Neuronal stem cell (in vitro differentiated cells): ENCODE measurements around the gene ANKRD17.

ENCODE experiments used
- DNase-seq: peaks from one replicate; pipeline ENCODE4 v3.0.0-alpha.2; 2013; ENCODE audit warnings: low spot score
- H2AFZ ChIP-seq: one replicate; pipeline ENCODE4 v1.6.1; 2013; ENCODE audit warnings: mild to moderate bottlenecking, low read length, inconsistent platforms
- H2AK5ac ChIP-seq: 2 replicates; pipeline ENCODE4 v1.6.1; 2013; ENCODE audit warnings: low read depth, mild to moderate bottlenecking, inconsistent platforms, low read length, moderate library complexity, mixed read lengths
- H2BK120ac ChIP-seq: 2 replicates; pipeline ENCODE4 v1.6.1; 2013; ENCODE audit warnings: low read depth, mild to moderate bottlenecking, inconsistent platforms, low read length, moderate library complexity, mixed read lengths
- H2BK12ac ChIP-seq: one replicate; pipeline ENCODE4 v1.6.1; 2013; ENCODE audit warnings: low read length, inconsistent platforms
- H2BK15ac ChIP-seq: 2 replicates; pipeline ENCODE4 v1.6.1; 2013; ENCODE audit warnings: mild to moderate bottlenecking, low read length, inconsistent platforms, mixed read lengths
- H2BK5ac ChIP-seq: one replicate; pipeline ENCODE4 v1.6.1; 2013; ENCODE audit warnings: inconsistent platforms, mild to moderate bottlenecking, low read length, moderate library complexity
- H3K14ac ChIP-seq: one replicate; pipeline ENCODE4 v1.6.1; 2013; ENCODE audit warnings: low read length, inconsistent platforms
- H3K18ac ChIP-seq: 2 replicates; pipeline ENCODE4 v1.6.1; 2013; ENCODE audit warnings: low read length, inconsistent platforms
- H3K23ac ChIP-seq: 2 replicates; pipeline ENCODE4 v1.6.1; 2013; ENCODE audit warnings: low read depth, mild to moderate bottlenecking, mixed read lengths, low read length, inconsistent platforms; ENCODE audit not compliant: poor library complexity
- H3K27ac ChIP-seq: replicated peaks from 3 replicates; pipeline ENCODE4 v1.5.1; 2013; ENCODE audit warnings: low read length, inconsistent platforms
- H3K27me3 ChIP-seq, 3 experiments: 2 replicates each; pipeline ENCODE4 v1.6.1; 2013; ENCODE audit warnings: low read length in 3 of 3, mild to moderate bottlenecking in 2 of 3, inconsistent platforms in 1 of 3, low read depth in 1 of 3, mixed read lengths in 1 of 3, moderate library complexity in 1 of 3; ENCODE audit not compliant: control insufficient read depth in 3 of 3, insufficient read depth in 3 of 3
- H3K36me3 ChIP-seq, 2 donors: replicated peaks in 1 of 2; 2 replicates each; pipeline ENCODE4 v1.6.1; 2013; ENCODE audit warnings: low read length in 2 of 2; ENCODE audit not compliant: control insufficient read depth in 2 of 2, insufficient read depth in 2 of 2
- H3K4ac ChIP-seq: 2 replicates; pipeline ENCODE4 v1.6.1; 2013; ENCODE audit warnings: inconsistent platforms, mild to moderate bottlenecking, low read length, moderate library complexity
- H3K4me1 ChIP-seq, 2 donors: 1 replicate in 1 of 2; 2 replicates in 1 of 2; pipeline ENCODE4 v1.6.1; 2013; ENCODE audit warnings: low read length in 2 of 2, low read depth in 1 of 2; ENCODE audit not compliant: control insufficient read depth in 2 of 2, insufficient read depth in 1 of 2
- H3K4me2 ChIP-seq: one replicate; pipeline ENCODE4 v1.6.1; 2013; ENCODE audit warnings: mild to moderate bottlenecking, low read length, inconsistent platforms; ENCODE audit not compliant: insufficient read depth, poor library complexity, severe bottlenecking
- H3K4me3 ChIP-seq, 2 donors: 2 replicates each; pipeline ENCODE4 v1.5.1; 2013; ENCODE audit warnings: low read length in 2 of 2, mild to moderate bottlenecking in 2 of 2, inconsistent platforms in 1 of 2, moderate library complexity in 1 of 2
- H3K79me1 ChIP-seq: one replicate; pipeline ENCODE4 v1.6.1; 2013; ENCODE audit warnings: low read depth, mild to moderate bottlenecking, inconsistent platforms, low read length, moderate library complexity
- H3K9ac ChIP-seq: one replicate; pipeline ENCODE4 v1.6.1; 2013; ENCODE audit warnings: mild to moderate bottlenecking, low read depth, low read length, inconsistent platforms; ENCODE audit not compliant: poor library complexity
- H3K9me3 ChIP-seq, 2 donors: replicated peaks in 1 of 2; 2 replicates each; pipeline versions ENCODE3 to v1.6.1; 2013; ENCODE audit warnings: low read length in 2 of 2, mild to moderate bottlenecking in 2 of 2, inconsistent platforms in 1 of 2, low read depth in 1 of 2, mixed read lengths in 1 of 2, moderate library complexity in 1 of 2; ENCODE audit not compliant: control insufficient read depth in 2 of 2, insufficient read depth in 1 of 2
- H4K8ac ChIP-seq: one replicate; pipeline ENCODE4 v1.6.1; 2013; ENCODE audit warnings: low read depth, mild to moderate bottlenecking, inconsistent platforms, low read length, moderate library complexity
- H4K91ac ChIP-seq: one replicate; pipeline ENCODE4 v1.6.1; 2013; ENCODE audit warnings: low read length, low read depth, mild to moderate bottlenecking, inconsistent platforms; ENCODE audit not compliant: poor library complexity
- WGBS, 2 donors: extraction: QIAGEN DNeasy Blood & Tissue Kit; methylation state at CpG; one replicate each; pipeline ENCODE4 v1.1.7; 2013; ENCODE audit warnings: missing lambda C conversion rate in 2 of 2, mixed read lengths in 1 of 2; ENCODE audit not compliant: insufficient read length in 2 of 2, insufficient replicate concordance in 1 of 2; ENCODE audit errors: extremely low coverage in 2 of 2; 5-methylcytosine and 5-hydroxymethylcytosine counted together

Gene ANKRD17

DNA sequence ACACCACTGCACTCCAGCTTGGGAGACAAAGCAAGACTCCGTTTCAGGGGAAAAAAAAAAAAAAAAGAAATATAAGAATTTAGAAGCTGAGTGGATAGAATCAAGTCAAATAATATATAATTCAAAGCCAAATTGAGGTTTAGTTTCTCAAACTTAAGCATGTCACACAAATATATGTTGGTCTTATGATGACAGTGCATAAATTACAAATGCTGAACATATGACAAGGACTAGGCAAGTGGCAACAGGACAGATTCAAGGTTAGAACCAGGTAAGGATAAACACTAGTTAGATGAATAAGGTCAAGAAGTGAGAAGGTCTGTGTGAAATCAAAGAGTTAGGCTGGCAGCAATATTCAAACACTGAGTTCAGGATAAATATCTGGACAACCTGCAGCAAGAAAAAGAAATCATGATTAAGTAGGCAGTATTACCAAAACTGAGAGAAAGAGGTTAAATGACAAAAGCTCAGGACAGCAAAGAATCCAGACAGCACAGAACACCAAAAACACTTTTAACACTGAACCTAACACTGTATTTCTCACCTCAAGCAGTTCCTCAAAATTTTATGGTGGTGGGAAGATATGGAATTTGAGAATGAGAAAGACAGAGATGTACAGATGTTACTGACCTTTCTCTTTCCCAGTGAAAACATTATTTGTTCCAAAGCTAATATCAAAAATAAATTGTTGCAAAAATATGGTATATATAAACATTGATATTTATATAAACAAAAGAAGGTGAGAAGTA, 45.4 kb downstream of the ANKRD17 start:
- Histone ChIP-seq H3K27me3 (no peaks in the 10 kb centered on the region), H3K18ac (no peak overlapping the region), H3K4ac (no peak overlapping the region), H4K91ac (no peak overlapping the region), H2BK15ac (no peak overlapping the region), H2AK5ac (no peak overlapping the region), H3K36me3 (peaks cover 0 to 81% of the 10 kb centered on the region in 2 donors), H3K4me1 (no peaks in the 10 kb centered on the region), H2AFZ (no peak overlapping the region), H2BK5ac (no peak overlapping the region), H4K8ac (no peak overlapping the region), H3K79me1 (peaks cover 1% of the 10 kb centered on the region), H3K14ac (no peak overlapping the region), H3K9me3 (peaks cover 0 to 5% of the 10 kb centered on the region in 2 donors), H3K4me3 (no peak overlapping the region), H3K23ac (no peak overlapping the region), H2BK120ac (no peak overlapping the region), H2BK12ac (no peak overlapping the region), H3K4me2 (no peak overlapping the region), H3K9ac (no peak overlapping the region), H3K27ac (no peak overlapping the region)
- WGBS, 2 donors, result no CpG with 5 or more reads among the region's 1 CpG
- DNase-seq, result no peak

DNA sequence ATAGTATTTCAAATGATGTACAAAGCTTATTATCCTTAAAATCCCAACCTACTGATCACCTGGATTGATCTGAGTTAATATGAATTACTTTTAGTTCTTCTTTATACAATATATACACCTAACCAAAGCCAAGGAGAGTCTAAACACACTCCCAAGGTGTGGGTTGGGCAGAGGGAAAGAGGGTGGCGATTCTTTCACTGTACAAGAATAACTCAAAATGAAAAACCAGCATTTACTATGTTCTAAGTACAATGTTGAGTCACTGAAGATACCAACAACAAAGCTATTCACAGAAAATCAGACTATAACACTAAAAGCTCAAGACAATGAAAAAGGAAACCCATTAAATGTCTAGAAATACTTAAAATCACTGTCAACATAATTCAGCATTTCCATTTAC, 46.6 kb downstream of the ANKRD17 start:
- H3K18ac ChIP-seq, result no peak overlapping the region
- H3K27ac ChIP-seq, result no peak overlapping the region
- no peak overlapping the region for H2AK5ac ChIP-seq
- H2BK120ac ChIP-seq, result no peak overlapping the region
- H3K4ac ChIP-seq, result no peak overlapping the region
- no peaks in the 10 kb centered on the region for H3K27me3 ChIP-seq
- no peak overlapping the region for H3K14ac ChIP-seq
- no peak for DNase-seq
- H3K23ac ChIP-seq, result no peak overlapping the region
- H2BK12ac ChIP-seq, result no peak overlapping the region
- no CpG with 5 or more reads among the region's 1 CpG for WGBS, 2 donors
- H2BK15ac ChIP-seq, result no peak overlapping the region
- no peak overlapping the region for H2BK5ac ChIP-seq
- H3K79me1 ChIP-seq, result peaks cover 1% of the 10 kb centered on the region
- peaks cover 0 to 7% of the 10 kb centered on the region in 2 donors for H3K9me3 ChIP-seq
- H3K4me2 ChIP-seq, result no peak overlapping the region
- no peak overlapping the region for H4K91ac ChIP-seq
- H4K8ac ChIP-seq, result no peak overlapping the region
- no peak overlapping the region for H3K4me3 ChIP-seq
- H2AFZ ChIP-seq, result no peak overlapping the region
- H3K4me1 ChIP-seq, result no peaks in the 10 kb centered on the region
- no peak overlapping the region for H3K9ac ChIP-seq
- peaks cover 0 to 69% of the 10 kb centered on the region in 2 donors for H3K36me3 ChIP-seq

DNA sequence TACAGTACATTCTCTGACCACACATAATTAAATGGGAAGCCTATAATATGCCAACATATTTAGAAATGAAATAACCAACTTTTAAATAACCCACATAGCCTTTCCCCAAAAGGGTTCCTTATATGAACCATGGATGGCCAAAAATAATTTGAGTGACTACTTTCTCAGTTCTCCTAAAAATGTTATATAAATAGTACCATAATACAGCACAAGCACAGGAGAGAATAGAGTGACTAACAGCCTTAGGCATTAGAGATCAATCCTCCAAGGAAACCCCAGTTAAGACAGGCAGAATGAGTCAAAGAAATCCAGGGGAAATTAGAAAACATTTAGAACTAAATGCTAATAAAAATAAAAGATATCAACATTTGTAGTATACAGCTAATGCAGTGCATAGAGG, 50.2 kb downstream of the ANKRD17 start:
- no peak overlapping the region for H3K4me3 ChIP-seq
- H2AK5ac ChIP-seq, result no peak overlapping the region
- no peak overlapping the region for H3K23ac ChIP-seq
- H2BK5ac ChIP-seq, result no peak overlapping the region
- no peak overlapping the region for H3K14ac ChIP-seq
- H3K27me3 ChIP-seq, result no peaks in the 10 kb centered on the region
- no peak overlapping the region for H4K8ac ChIP-seq
- DNase-seq, result no peak
- no peak overlapping the region for H2AFZ ChIP-seq
- no peak overlapping the region for H3K18ac ChIP-seq
- no peak overlapping the region for H3K4me2 ChIP-seq
- no peak overlapping the region for H4K91ac ChIP-seq
- H3K36me3 ChIP-seq, result peaks cover 0 to 47% of the 10 kb centered on the region in 2 donors
- H2BK12ac ChIP-seq, result no peak overlapping the region
- H2BK120ac ChIP-seq, result no peak overlapping the region
- no peak overlapping the region for H3K27ac ChIP-seq
- no peaks in the 10 kb centered on the region for H3K79me1 ChIP-seq
- H3K9me3 ChIP-seq, result peaks cover 0 to 27% of the 10 kb centered on the region in 2 donors
- H2BK15ac ChIP-seq, result no peak overlapping the region
- H3K9ac ChIP-seq, result no peak overlapping the region
- H3K4me1 ChIP-seq, result no peaks in the 10 kb centered on the region
- H3K4ac ChIP-seq, result no peak overlapping the region

DNA sequence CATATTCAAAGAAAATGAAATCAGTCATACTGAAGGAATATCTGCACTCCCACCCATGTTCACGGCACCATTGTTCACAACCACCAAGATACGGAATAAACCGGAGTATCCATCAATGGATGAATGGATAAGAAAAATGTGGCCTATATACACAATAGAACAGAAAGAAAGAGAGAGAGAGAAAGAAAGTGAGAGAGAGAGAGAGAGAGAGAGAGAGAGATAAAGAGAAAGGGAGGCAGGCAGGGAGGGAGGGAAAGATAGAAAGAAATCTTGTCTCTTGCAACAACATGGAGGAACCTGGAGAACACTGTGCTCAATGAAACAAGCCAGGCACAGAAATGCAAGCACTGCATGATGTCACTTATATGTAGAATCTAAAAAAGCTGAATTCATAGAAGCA, 52.4 kb downstream of the ANKRD17 start:
- no peak overlapping the region for H3K14ac ChIP-seq
- no peak overlapping the region for H3K4me2 ChIP-seq
- no peak overlapping the region for H2BK5ac ChIP-seq
- no peak overlapping the region for H3K9ac ChIP-seq
- H2BK15ac ChIP-seq, result no peak overlapping the region
- no peaks in the 10 kb centered on the region for H3K4me1 ChIP-seq
- no peak overlapping the region for H3K27ac ChIP-seq
- H2BK120ac ChIP-seq, result no peak overlapping the region
- H2AFZ ChIP-seq, result no peak overlapping the region
- H4K91ac ChIP-seq, result no peak overlapping the region
- H3K36me3 ChIP-seq, result peaks cover 0 to 37% of the 10 kb centered on the region in 2 donors
- no CpG with 5 or more reads among the region's 3 CpGs for whole genome bisulfite sequencing, 2 donors
- H3K79me1 ChIP-seq, result no peaks in the 10 kb centered on the region
- peaks cover 0 to 38% of the 10 kb centered on the region in 2 donors for H3K9me3 ChIP-seq
- no peak overlapping the region for H3K23ac ChIP-seq
- no peak for DNase-seq
- no peak overlapping the region for H3K18ac ChIP-seq
- H3K4ac ChIP-seq, result no peak overlapping the region
- no peak overlapping the region for H2BK12ac ChIP-seq
- H3K4me3 ChIP-seq, result no peak overlapping the region
- no peaks in the 10 kb centered on the region for H3K27me3 ChIP-seq
- no peak overlapping the region for H2AK5ac ChIP-seq
- H4K8ac ChIP-seq, result no peak overlapping the region
